ENCODE measurements around the gene KCNH2.

Gene KCNH2

DNA sequence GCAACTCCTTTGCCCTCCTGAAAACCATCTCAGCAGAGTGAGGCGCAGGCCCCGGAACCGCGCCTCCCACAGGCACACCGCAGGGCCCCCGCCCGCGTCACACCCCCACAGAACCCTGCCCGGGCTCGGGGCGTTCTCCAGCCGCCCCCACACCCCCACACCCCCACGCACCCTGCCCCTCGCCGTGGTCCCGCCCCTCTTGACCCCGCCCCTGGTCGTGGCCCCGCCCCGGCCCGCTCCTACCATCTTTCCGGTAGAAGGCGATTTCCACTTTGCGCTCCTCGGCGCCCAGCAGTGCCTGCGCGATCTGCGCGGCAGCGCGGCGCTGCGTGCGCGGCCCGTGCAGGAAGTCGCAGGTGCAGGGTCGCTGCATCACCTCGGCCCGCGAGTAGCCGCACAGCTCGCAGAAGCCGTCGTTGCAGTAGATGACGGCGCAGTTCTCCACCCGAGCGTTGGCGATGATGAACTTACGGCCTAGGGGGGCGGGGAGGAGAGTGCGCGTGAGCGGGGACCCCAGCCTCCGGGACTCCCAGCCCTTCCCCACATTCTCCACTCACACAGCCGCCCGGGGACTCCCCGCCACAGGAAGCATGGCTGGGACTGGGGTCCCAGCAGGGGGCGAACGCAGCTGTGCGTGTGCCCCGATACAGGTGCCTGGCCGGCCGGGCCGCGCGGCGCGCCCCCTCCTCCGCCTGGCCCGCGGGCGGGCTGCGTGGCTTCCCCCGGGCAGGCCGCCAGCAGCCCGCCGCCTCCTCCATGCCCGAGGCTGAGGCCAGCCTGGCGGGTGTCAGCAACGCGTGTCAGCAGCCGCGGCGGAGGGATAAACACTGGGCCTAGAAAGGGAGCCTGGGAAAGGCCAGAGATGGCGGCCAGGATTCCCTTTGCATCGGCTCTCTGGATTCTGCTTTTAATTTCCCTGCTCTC is 3.4 kb downstream of the KCNH2 start:
- peak; percentile 79 for DNase-seq (ENCODE audit: low spot score)

DNA sequence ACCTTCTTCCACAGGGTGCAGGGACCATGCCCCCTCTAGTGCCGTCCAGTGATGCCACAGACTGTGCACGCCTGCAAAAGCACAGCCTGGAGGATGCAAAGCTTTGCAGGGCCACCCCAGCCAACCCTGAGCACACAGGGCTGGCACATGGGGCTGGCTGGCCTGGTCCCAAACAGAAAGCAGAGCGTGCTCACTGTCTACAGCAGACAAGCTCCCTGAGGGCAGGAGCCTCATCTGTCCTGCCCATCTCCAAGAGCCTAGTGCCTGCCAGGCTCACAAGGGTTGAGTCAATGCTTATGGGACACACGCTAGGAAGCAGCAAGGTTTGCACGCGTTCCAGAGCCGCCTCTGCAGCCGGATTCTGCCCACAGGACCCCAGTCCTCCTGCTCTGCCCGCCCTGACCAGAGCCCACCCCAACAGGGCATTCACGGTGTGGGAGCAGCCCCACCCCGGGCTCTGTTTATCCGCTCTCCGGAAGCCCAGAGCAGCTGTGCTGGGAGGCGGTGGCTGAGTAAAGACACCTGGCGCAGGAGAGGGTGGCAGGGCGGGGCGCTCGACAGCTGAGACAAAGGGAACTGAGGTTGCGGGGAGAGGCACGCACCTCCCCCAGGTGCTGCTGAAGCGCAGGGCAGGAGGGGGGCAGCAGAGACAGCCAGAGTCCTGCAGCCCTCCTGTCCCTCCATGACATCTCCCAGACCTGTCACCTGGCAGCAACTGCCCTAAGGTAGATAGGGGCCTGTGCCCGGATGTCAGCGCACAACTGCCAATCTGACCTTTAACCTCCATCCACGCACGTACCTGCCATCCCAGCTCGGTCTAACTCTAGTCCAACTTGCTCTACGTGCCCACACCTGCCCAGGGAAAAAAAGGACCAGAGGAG is 4.3 kb downstream of the KCNH2 start:
- DNase-seq (ENCODE audit: low spot score) = no peak

GRCh38 chr7:150972741-150973140 is 5.4 kb downstream of the KCNH2 start:
- no peak for DNase-seq (ENCODE audit: low spot score)

DNA sequence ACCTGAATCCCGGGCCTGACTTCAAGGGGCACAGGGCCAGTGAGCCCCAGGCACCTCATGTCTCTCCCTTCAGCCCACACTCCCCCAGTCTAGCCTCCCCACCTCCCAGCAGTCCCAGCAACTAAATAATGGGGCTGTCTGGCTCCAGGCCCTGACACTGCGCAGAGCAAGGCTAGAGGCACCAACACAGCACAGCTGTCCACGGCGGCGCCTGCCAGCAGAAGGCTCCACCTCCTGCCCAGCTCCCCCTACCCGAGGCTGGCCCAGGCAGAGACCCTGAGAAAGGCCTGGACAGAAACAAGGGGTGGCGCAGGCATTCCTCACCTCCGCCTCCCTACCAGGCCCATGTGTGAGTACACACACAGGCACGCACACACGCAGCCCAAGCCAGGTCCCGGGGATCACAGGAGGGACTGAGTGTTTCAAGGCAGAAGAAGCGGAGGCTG is 6.1 kb downstream of the KCNH2 start:
- no peak for DNase-seq (ENCODE audit: low spot score)

- DNase-seq (ENCODE audit: low spot score) = no peak
Observed at GRCh38 chr7:150971242-150972022, 6.7 kb downstream of the KCNH2 start.

GRCh38 chr7:150970424-150970823 is 7.7 kb downstream of the KCNH2 start:
- no peak for DNase-seq (ENCODE audit: low spot score)

DNA sequence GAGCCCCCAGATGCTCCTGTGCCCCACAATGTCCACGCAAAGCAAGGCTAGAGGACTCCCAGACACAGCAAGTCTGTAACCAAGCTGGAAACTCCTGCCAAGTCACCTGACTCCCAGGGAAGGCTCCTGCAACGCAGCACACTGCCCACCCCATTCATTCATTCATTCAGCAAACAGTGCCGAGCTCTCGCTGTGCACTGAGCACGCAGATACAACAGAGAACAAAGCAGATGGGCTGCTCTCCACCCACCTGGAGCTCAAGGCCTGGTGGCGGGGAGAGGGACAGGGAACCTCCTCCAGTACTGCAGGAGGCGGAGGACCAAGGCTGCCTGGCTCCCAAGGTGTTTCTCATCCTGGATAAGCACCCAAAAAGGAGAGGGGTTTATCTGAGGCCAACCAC is 8.6 kb downstream of the KCNH2 start:
- no peak for DNase-seq (ENCODE audit: low spot score)

DNA sequence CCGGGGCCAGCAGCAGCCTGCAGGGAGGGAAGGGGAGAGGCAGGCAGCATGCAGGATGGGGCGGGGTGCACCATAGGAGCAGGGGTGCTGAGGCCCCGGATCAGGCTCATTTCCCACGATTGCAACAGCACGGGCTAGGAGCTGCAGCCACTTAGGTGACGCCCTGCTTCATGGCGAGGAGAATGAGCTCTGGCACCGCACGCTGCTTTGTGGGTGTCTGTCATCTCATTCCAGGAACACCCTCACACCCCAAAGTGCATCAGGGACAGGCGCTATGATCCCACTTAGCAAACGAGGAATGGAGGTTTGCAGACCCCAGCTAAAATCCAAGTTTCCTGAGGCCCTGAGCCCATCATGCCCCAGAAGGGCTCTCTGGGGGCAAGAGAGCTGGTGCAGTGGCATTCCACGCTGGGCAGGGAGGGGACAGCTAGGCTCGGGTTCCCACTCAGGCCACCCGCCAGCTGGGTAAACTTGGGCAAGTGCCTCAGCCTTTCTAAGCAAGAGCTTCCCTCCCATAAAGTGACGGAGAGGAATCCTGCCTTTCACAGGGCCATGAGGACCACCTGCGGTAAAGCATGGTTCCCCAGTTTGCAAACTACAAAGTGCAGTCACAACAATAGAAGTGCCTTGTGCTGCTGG is 9.3 kb downstream of the KCNH2 start:
- DNase-seq (ENCODE audit: low spot score) = no peak

DNA sequence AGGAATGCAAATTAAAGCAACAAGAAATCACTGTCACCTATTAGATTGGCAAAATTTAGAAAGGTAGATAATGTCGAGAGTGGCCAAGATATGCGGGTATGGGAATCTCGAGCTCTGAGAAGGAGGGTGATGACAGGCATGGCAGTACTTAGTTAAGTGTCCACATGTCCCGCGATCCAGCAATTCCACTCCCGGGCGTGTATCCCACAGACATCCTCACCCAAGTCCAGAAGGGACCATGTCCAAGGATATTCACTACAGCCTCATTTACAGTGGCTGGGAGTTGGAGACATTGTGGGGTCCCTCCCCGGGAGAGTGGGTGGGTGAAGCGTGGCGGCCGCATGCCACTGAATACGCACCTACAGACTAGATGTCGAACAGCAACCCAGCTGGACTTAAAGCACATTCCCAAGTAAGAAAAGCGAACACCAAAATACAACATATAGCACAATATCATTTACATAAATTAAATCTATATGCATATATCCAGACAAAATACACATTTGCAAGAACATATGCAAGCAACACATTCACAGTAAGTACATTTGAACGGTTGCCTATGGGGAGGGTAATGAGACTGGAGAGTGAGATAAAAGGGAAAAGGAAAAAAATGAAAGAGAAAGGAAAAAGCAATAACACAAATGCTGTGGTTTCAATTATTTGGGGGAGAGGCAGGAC is 9.9 kb downstream of the KCNH2 start:
- no peak for DNase-seq (ENCODE audit: low spot score)

DNA sequence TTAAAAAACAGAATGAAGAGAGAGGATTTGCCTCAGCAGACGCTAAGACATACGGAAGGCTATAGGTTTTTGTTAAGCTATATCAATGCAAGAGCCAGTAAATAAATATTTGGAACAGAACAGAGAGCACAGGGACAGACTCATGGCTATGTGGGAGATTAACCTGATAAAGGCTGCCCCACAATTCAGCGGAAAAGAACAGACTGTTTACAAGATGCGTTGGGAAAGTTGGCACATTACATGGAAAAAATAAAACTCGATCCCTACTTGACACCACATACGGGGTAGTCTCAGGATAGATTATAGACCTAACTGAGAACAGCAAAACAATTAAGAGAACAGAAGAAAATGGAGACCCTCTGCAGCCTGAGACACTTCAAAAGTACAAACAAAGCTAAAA is 10.8 kb downstream of the KCNH2 start:
- no peak for DNase-seq (ENCODE audit: low spot score)

GRCh38 chr7:150966002-150966401 is 12.1 kb downstream of the KCNH2 start:
- DNase-seq (ENCODE audit: low spot score) = no peak

DNA sequence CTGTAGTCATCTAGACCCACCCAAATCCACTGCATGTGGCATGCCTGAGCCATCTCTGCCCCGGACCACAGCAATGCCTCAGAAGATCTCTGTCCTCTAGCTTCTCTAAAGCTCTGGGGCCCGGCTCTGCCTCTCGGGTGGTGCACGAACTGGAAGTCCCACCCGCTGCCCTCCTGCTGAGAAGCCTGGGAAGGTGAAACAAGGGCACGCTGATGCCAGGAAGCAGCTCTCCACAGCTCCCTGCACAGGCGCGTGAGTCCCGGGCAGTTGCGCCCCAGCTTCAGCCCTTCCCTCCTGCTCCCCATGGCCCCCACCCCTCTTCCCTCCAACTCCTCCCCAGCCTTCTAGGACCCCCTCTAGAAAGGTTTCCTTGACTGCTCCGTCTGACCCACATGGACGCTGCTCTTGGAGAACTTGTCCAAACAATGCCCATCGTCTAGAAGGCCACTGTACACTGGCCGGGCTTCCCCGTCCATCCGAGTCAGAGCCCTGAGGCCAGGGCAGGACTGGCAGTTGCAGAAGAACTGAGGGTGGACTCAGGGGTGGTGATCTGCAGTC is 12.8 kb downstream of the KCNH2 start:
- no peak for DNase-seq (ENCODE audit: low spot score)

GRCh38 chr7:150964593-150965111 is 13.5 kb downstream of the KCNH2 start:
- DNase-seq (ENCODE audit: low spot score) = no peak

GRCh38 chr7:150963707-150964559 is 14.2 kb downstream of the KCNH2 start:
- no peak for DNase-seq (ENCODE audit: low spot score)

DNA sequence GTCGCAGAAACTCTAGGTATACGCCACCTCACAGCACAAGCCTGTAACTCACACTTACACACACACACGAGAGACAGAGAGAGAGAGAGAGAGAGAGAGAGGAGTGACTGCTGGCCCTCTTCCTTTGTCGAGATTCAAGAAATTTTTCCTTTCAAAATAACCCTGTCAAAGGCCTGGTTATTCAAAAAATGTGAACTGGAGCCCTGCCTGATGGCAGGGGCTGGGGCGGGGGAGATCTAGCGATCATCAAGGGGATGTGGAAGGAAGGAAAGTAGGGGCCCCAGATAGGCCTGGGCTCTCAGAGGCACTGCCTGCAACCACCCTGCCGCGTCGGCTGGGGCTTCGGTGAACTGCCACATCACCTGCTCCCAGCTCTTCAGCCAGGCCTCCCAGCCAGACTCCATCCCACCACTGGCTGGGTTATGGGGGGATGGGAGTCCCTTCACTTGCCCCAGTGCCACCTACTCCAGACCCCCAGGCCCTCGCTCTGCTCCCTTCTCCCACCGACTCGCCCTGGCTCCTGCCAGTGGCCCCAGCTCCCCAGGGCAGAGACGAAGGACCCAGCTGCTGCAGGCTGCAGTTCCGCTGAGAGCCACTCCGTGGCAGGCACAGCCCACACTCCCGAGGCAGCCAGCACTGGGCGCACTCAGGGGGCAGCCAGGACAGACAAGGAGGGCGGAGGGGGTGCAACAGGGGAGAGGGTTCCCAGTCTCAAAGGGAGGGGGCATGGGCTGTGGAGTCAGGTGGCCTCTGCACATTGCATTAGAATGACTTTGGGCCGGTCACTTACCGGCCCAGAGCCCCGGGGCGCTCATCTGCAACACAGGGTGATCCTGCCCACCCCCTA is 15.3 kb downstream of the KCNH2 start:
- DNase-seq (ENCODE audit: low spot score) = no peak

- DNase-seq (ENCODE audit: low spot score) = no peak
Observed at GRCh38 chr7:150962290-150962552, 15.9 kb downstream of the KCNH2 start.

GRCh38 chr7:150961510-150962289 is 16.4 kb downstream of the KCNH2 start:
- DNase-seq (ENCODE audit: low spot score) = no peak
